T-helper 9 cell (primary cell): ENCODE results near the gene ATP2A3.
A peak's percentile ranks its signal among the peaks of the same experiment; 100 is the strongest.
"Not testable (repeated sequence)": the region's sequence is repeated elsewhere in the genome, so short reads cannot be mapped to it uniquely, and the experiment has no call there.

Experiments used
- DNase-seq: peaks from one replicate; pipeline ENCODE4 v3.0.0-alpha.2; 2020

Gene ATP2A3

DNA sequence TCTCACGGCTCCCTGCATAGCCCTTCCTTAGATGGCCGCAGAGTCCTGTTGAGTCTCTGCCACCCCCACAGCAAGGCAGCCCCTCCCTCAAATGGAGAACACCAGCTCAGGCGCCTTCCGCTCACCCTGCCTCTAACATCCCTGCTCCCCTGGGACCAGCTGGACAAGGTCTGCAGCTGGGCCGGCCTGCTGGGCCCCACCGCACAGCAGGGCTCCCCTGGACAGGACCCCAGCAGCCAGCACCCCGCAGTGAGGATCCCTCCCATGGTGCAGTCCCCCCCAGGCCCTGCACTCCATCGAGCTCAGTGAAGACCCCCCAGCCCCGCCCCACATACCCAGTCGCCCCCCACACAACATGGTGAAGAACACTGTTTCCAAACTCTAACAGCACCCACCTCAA is 10.2 kb downstream of the ATP2A3 start:
- no peak for DNase-seq

DNA sequence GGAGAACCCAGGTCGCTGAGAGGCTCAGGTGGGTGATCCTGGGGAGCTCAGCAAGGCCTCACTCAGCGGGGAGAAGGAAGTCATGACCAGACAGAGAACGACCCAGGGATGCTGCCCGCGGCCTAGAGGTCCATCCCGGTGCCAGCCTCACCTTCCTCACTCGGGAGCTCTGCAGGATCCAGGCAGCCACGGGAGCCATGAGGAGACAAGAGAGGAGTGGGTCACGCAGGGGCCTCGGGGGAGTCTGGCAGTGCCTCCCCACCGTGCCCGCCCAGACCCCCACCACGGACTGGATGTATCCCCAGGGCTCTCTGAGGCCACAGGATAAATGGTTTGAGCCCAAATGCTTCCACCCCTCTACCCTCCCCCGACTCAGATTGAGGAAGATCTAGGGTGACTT is 10.7 kb downstream of the ATP2A3 start:
- DNase-seq, result no peak

DNA sequence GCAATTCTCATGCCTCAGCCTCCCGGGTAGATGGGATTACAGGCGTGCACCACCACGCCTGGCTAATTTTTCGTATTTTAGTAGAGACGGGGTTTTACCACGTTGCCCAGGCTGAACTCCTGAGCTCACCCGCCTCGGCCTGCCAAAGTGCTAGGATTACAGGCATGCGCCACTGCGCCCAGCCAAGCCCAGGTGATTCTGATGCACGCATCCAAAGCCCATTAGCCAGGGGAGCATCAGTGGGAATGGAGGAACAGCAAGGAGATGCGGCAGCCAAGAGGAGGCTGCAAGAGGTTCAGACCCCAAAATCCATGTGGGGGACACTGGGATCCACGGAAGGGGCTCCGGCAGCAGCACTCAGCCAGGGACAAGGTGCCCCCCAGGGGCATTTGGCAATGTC is 12.1 kb downstream of the ATP2A3 start:
- no peak for DNase-seq

DNA sequence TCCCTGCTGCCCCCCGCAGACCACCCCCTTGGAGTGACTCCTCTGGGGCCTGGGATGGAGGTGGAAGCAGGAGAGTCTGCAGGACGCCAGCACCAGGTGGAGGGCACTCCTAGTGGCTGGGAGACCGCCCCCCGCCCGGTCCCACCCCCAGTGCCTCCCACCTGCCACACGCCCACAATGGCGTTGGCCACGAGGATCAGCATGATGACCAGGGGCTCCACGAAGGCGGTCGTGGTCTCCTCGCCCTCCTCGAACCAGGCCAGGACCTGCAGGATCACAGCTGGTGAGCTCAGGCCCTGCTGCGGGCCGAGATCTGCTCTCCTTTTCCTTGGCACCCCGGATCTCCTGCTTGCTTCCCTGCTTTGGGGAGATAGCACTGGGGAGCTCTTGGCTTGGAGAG is 12.8 kb downstream of the ATP2A3 start:
- DNase-seq, result no peak

DNA sequence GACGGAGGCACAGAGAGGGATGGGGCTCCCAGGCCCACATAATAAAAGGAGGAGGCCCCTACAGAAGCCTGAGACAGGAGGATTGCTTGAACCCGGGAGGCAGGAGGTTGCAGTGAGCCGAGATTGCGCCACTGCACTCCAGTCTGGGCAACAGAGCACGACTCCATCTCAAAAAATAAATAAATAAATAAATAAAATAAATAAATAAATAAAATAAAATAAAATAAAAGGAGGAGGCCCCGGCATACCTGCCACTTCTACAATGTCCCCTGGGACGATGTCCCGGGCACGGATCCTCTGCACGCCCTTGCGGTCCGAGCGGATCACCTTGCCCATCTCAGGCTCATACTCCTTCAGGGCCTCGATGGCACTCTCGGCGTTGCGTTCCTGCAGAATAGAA is 13.2 kb downstream of the ATP2A3 start:
- DNase-seq, result no peak

DNA sequence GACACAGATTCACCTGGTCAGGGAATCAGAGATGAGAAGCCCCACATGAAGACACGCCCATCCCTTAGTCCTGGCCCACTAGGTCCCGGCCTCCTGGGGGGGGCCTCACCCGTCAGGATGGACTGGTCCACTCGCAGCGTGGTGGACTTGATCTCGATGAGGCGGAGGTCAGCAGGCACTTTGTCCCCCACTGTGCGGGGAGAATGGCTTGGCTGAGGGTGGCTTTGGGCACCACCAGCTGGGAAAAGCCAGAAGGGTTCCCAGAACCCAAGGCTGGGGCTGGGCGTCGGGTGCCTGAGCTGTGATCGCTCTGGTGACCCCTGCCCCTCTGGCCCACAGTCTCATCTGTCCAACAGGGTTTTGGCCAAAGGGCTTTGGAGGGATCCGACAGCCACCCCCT is 13.7 kb downstream of the ATP2A3 start:
- no peak for DNase-seq

DNA sequence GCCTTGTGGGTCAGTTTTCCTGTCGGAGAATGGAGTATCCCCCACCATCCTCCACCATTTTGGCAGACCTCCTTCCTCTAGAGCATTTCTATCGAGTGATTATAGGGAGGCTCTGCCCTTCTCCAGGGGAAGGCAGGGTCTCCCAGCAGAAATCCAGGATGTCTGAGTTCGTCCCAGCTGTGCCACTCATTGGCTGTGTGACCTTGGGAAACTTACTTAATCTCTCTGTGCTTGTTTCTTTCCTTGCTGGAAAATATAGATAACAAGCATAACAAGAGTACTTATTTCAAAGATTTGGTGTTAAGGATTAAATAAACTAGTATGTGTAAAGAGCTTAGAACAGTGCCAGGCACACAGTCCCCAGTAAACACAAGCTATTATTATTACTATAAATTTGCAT is 14.8 kb downstream of the ATP2A3 start:
- DNase-seq, result no peak

DNA sequence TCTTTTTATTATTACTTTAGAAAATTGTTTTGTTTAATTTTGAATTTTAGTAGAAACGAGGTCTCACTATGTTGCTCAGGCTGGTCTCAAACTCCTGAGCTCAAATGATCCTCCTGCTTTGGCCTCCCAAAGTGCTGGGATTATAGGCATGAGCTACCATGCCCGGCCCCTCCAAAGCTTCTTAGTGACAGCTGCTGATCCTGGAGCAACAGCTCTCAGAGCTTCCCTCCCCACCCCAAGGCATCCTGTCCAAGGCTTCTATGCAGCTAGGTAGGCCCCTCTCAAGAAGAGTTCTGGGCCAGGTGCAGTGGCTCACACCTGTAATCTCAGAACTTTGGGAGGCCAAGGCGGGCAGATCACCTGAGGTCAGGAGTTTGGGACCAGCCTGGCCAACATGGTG is 15.7 kb downstream of the ATP2A3 start:
- DNase-seq, result not testable (repeated sequence)

DNA sequence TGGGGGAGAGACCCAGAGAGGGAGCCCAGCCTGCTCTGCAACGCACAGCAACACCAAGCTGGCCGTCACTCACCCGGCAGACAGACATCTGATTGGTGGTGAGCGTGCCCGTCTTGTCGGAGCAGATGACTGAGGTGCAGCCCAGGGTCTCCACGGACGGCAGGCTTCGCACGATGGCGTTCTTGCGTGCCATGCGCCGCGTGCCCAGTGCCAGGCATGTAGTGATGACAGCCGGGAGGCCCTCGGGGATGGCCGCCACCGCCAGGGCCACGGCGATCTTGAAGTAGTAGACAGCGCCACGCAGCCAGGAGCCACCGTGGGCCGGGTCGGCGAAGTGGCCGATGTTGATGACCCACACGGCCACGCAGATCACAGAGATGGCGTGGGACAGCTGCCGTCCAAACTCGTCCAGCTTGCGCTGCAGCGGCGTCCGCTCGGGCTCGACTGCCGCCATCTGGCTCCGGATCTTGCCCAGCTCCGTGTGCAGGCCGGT is 16.9 kb downstream of the ATP2A3 start:
- DNase-seq, result no peak

DNA sequence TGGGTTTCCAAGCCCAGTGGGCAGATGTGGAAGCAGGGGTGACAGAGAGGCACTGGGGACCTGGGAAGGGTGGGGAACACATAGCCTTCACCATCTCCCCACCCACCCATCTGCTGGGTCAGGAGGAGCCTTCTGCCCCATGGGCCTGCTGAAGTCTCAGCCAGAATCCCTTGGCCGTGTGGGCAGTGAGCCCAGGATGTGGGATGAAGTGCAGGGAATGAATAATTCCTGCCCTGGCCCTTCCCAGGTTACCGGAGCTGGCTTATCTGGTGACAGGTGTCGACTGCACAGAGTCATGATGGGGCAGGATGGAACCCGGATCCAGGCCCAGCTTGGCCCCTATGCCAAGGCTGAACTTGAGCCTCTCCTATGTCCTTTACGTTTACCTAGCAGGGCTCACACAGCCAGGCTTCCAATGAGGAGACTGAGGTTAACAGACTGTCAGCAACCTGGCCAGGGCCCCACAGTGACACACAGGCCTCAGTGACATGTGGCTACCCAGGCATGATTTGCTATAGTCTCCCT is 17.5 kb downstream of the ATP2A3 start:
- DNase-seq, result no peak

DNA sequence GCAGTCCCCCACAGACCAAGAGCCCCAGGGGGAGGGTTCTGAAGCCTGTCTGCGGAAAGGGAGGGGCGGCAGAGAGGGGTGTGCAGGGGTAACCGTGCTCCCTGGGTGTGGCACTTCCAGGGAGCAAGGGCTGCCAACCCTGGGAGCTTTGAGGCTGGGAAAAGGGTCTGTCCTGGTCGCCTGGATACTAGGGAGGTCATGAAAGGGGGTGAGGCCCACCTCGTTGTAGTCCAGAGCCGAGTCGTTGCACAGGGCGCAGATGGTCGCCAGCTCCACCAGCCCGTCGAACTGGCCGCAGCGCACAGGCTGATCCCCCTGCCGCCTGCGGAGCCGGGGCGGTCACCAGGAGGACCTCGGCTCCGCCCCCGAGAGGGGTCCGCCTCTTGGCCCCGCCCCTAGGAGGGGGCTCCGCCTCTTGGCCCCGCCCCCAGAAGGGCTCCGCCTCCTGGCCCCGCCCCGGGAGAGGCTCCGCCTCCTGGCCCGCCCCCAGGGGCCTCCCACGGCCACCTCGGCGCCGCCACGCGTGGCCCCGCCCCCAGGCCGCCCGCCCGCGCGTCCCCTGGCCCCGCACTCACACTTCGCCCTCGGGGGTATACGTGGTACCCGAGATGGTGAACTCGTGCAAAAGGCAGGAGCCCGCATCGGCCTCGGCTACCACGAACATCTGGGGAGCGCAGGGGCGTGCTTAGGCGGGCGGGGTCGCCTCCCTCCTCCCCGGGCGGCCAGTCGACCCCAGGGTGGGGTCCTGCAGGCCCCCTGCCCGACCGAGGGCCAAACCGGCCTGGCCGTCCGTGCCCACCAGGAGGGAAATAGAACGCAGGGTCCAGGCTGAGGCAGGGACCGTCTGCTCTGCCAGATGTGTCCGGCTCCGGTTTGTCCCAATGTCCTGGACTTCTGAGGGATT is 19.5 kb downstream of the ATP2A3 start:
- peak; percentile 35 for DNase-seq

DNA sequence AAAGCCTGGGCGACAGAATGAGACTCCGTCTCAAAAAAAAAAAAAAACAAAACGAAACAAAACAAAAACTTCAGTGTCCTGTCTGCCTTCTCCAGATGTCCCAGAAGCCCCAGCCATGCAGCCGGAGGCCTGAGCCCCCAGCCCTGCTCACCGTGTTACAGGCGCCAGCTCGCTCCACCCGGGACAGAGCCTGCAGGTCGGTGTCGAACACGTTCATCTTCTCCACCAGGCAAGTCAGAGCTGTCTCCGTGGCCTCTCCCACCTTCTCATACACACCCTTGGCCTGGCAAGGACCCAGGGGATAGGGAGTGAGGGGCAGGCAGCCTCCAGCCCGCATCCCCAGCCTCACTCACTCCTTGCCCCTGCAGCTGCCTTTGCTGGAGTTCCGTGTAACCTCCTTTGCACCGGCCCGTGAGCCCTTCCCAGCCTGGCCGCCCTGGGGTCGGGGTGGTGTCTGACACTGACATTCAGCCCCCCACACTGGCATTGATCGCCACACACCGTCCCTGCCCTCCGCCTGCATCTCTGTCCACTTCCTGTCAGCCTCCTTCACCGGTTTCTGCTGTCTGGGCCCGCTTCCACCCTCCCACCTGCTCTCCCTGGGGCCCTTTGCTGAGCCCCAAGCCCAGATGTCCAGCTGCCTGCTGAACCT is 20.9 kb downstream of the ATP2A3 start:
- DNase-seq, result no peak

DNA sequence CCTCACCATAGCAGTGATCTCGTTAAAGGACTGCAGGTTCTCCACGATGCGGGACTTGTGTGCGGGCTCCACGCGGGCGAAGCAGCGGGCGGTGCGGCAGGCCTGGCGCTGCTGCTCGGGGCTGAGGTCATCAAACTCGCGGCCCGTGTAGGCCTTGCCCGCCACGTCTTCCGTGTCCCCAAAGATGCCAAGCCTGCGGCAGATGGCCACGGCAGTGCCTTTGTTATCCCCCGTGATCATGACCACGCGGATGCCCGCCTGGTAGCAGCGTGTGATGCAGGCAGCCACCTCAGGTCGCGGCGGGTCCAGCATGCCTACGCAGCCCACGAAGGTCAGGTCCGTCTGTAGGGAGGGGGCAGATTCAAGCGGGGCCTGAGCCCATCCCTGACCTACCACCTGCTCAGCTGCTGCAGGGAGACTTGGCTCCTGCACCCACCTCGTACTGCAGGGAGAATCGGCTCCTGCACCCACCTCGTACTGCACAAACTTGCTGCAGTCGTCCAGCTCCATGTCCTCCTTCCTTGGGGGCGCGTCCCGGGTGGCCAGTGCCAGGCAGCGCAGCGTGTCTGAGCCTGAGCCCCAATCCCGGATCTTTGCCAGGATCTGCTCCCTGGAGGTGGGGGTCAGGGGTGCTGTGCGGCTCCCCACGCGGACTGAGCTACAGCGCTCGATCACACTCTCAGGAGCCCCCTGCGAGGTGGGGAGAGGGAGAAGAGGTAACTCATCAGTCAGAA is 23.1 kb downstream of the ATP2A3 start:
- DNase-seq, result no peak

DNA sequence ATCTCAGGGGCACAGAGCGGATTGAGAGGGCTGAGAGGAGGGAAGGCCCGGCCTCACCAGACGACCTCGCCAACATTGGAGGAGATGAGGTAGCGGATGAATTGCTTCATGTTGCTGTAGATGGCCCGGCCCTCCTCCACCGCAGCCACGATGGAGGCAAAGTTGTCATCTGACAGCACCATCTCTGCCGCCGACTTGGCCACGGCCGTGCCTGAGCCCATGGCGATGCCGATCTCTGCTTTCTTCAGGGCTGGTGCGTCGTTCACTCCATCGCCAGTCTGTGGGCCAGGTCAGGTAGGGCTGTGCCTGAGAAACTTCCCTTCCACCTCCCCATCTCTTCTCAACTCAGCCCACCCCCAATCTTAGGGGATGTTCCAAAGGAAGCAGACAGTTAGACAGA is 26.9 kb downstream of the ATP2A3 start:
- no peak for DNase-seq

DNA sequence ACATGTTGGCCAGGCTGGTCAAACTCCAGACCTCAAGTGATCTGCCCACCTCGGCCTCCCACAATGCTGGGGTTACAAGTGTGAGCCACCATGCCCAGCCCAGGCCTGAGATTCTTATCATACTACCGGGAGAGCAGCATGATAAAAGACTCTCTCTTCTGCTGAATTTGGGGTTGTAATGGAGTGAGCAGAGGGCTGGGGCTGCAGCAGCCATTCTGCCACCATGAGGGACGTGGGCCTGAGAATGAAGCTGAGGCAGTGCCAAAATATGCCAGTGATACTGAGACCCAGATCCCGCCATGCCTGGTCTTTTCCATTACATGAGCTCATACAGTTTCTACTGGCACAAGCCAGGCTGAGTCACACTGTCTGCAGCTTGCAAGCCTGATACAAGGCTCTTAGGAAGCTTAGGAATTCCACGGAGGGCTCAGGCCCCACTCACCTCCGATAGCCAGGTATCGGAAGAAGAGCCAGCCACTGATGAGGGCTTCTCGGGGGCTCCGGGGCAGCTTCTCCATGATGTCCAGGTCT is 28.3 kb downstream of the ATP2A3 start:
- DNase-seq, result no peak

DNA sequence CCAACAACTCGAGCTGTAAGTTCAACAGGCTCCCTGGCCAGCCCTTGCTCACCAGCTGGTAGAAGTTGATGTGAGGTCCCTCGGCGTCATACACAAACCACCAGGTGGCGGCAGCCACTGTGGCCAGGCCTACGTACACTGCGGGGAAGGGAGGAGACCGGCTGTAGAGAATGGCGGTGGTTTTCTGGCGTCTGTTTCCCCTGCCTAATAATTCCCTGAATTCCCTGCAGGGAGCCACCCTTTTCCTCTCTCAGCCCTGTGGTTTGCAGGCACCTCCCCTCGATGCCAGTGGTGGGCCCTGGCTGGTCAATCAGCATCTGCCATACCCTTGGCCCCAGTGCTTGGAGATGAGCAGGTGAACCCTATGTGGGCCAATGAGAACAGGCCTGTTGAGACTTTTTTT is 29.1 kb downstream of the ATP2A3 start:
- DNase-seq, result no peak

DNA sequence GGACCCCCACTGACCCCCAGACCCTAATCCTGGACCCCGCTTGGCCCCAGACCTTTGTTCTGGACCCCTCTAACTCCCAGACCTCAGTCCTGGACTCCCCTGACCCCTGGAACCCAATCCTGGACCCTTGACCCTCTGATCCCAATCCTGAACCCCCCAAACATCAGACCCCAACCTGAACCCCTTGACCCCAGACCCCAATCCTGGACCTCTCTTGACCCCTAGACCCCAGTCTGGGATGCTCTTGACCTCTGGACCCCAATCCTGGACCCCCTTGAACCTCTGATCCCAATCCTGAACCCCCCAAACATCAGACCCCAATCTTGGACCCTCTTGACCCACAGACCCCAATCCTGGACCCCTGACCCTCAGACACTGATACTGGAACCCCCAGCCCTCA is 34.5 kb downstream of the ATP2A3 start:
- DNase-seq, result no peak

DNA sequence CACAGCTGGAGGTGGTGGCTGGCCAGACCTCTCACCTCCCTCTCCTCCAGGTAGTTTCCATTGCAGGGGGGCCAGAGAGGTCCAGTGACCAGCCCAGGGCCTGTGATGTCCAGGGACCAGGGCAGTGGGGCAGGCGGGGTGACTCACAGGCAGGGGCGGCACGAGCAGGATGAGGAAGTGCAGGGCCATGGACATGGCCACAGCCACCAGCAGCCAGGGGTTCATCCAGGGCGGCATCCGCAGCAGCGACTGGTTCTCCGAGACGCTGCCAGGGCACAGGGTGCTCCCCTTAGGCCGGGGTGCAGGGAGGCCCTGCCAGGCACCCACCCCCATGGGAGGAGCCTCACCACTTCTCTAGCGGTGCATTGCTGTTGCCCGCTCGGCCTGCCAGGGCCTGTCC is 35.1 kb downstream of the ATP2A3 start:
- no peak for DNase-seq

DNA sequence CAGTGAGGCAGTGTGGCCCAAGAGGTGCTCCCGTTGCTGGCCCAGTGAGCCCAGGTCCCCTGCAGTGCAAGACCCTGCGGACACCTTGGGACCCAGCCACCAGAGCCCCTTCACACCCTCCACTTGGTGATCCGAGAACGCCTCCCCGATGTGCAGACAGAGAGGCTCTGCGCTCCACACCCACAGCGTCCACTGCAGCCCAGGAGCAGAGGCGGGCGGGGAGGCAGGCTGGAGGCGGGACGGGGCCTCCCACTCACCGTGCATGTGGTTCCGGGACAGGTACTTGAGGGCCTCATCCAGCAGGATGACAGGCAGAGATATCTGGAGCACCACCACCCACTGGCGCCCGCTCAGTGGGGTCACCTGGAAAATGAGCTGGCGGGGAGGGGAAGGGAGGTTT is 35.8 kb downstream of the ATP2A3 start:
- DNase-seq, result no peak

DNA sequence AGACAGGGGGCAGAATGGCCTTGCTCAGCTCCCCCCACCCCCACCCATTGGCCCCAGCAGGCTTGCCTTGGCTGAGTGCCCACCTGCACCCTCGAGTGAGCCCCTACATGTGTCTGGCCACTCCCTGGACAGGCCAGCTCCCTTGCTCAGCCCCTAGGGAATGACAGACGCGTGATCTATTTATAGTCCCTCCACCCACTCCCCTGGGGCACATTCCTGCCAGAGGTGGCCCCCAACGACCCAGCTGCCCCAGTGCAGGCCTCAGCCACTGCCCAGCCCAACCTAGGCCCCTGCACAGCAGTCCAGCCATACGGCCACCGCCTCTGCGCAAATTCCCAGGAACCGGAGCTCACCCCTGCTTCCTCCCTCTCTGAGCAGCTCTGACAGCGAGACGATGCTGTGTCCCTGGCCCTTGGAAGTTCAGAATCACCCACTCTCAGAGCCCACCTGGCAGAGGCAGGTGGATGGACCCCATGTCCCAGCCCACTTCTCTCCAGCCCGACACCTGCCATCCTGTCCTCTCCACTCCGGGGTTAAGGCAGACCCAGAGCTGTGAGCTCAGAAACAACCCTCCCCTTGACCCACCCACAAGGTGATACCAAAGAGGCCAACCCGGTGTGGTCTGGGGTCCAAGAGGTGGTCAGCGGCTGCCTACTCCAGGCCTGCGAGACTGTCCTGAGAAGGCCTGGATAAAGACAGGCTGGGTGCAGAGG is 36.5 kb downstream of the ATP2A3 start:
- DNase-seq, result no peak

DNA sequence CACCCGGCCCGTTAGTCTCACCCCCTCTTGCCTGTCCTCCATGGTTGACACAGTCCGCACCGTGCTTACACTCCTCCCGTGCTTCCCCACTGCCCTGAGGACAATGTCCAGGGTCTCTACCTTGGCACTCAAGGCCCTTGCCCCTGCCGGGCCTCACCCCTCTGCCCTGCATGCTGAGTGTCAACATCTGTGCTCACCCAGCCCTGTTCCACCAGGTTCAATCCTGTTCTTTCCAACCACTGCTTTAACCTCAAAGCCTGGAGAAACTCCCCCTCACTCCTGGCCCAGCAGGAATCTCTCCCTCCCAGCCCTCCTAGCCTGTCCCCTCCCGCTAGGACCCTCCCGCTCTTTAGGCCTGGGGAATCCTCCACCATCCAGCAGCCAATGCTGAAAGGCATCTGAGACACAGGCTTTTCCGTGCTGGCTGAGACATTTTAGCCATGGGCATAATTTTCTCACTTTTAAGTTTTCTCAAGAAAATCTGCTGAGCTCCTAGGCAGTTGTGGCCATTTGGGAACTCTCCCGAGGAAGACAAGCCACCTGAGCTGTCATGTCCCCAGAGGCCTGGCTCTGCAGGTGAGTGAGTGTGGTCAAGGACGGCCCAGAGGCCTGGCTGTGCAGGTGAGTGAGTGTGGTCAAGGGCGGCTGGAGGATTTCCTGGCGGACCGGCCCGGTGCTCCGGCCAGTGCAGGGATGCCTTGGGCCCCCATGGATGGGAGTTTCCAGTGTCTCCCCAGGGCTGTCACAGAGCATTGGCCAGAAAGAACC is 37.2 kb downstream of the ATP2A3 start:
- DNase-seq, result no peak
